Caco-2 (cell line): ENCODE measurements around the gene RAB30. TPM values are rescaled to one million over a fixed set of nuclear protein-coding genes. Genes with fewer than 3 reads are reported as not detected.

Experiments used
- BruUV-seq: library from RNA; stranded (reverse); fragments of 400-500 nt; replicated peaks from 2 replicates; lab custom pipeline; 2021; lab: Mats Ljungman, UMichigan
- CTCF ChIA-PET: fragments of 300-600 bp; sonication (Branson Sonifier 250); formaldehyde crosslinking; loops from one replicate; lab custom pipeline; 2022; ENCODE audit warnings: antibody characterized with exemption; lab: Charles Lee
- POLR2A ChIA-PET: fragments of 300-600 bp; sonication (Branson Sonifier 250); formaldehyde crosslinking; loops from one replicate; lab custom pipeline; 2022; ENCODE audit warnings: antibody characterized with exemption; lab: Charles Lee
- DNase-seq, 2 experiments: peaks; one replicate each; pipeline versions ENCODE4 v3.0.0 to v3.0.0-alpha.2; 2020 to 2022
- H3K27me3 ChIP-seq: replicated peaks from 2 replicates; pipeline ENCODE4 v1.6.0; 2011; ENCODE audit warnings: low read length; ENCODE audit not compliant: control insufficient read depth, insufficient read depth
- H3K36me3 ChIP-seq: 2 replicates; pipeline ENCODE4 v1.5.1; 2011; ENCODE audit warnings: low read length; ENCODE audit not compliant: control insufficient read depth, insufficient read depth
- H3K4me1 ChIP-seq: fragments of 250-450 bp; sonication (Bioruptor Pico); 2 replicates; pipeline ENCODE4 v1.5.1; 2020; ENCODE audit warnings: mild to moderate bottlenecking
- H3K4me3 ChIP-seq: 2 replicates; pipeline ENCODE4 v1.5.1; 2011; ENCODE audit warnings: low read depth, mild to moderate bottlenecking, control low read depth, low read length
- H3K9me3 ChIP-seq: fragments of 250-450 bp; sonication (Bioruptor Pico); 2 replicates; pipeline ENCODE4 v1.5.1; 2020; ENCODE audit warnings: mild to moderate bottlenecking, moderate library complexity
- H3K27ac Mint-ChIP-seq: one replicate; pipeline ENCODE4 v1.8.0; 2022; ENCODE audit warnings: mixed read lengths; ENCODE audit not compliant: unreplicated experiment
- H3K27me3 Mint-ChIP-seq: one replicate; pipeline ENCODE4 v1.8.0; 2022; ENCODE audit warnings: mixed read lengths; ENCODE audit not compliant: insufficient read depth, unreplicated experiment
- H3K36me3 Mint-ChIP-seq: one replicate; pipeline ENCODE4 v1.8.0; 2022; ENCODE audit warnings: mild to moderate bottlenecking, mixed read lengths; ENCODE audit not compliant: insufficient read depth, unreplicated experiment
- H3K4me1 Mint-ChIP-seq: one replicate; pipeline ENCODE4 v1.8.0; 2022; ENCODE audit warnings: low read depth, mixed read lengths; ENCODE audit not compliant: unreplicated experiment
- H3K4me3 Mint-ChIP-seq: one replicate; pipeline ENCODE4 v1.8.0; 2022; ENCODE audit warnings: mild to moderate bottlenecking, moderate library complexity, mixed read lengths; ENCODE audit not compliant: unreplicated experiment
- H3K9me3 Mint-ChIP-seq: one replicate; pipeline ENCODE4 v1.8.0; 2022; ENCODE audit warnings: mixed read lengths; ENCODE audit not compliant: unreplicated experiment
- intact Hi-C: fragments of 100-400 bp; cut with micrococcal nuclease; formaldehyde crosslinking; loops from one replicate; pipeline ENCODE4 v1.10.0; 2022; ENCODE audit not compliant: unreplicated experiment
- total RNA-seq: library from RNA; stranded (reverse); gene quantifications from 2 replicates; pipeline ENCODE4 v1.2.3, GENCODE V29; 2022
- TF ChIP-seq, protein P1 (sequence below), 2 experiments: fragments of 200-600 bp in 1 of 2; IDR thresholded peaks; 1 replicate in 1 of 2; 2 replicates in 1 of 2; pipeline versions ENCODE4 v1.5.1 to v1.8.0; 2011 to 2022; ENCODE audit warnings: antibody characterized with exemption in 1 of 2, control low read depth in 1 of 2, inconsistent platforms in 1 of 2, low read depth in 1 of 2, low read length in 1 of 2, mild to moderate bottlenecking in 1 of 2, moderate library complexity in 1 of 2; ENCODE audit not compliant: insufficient read depth in 1 of 2, severe bottlenecking in 1 of 2, unreplicated experiment in 1 of 2

RAB30 gene
- total RNA-seq, 1 experiment from 2014 or later = 13.5 TPM

DNA sequence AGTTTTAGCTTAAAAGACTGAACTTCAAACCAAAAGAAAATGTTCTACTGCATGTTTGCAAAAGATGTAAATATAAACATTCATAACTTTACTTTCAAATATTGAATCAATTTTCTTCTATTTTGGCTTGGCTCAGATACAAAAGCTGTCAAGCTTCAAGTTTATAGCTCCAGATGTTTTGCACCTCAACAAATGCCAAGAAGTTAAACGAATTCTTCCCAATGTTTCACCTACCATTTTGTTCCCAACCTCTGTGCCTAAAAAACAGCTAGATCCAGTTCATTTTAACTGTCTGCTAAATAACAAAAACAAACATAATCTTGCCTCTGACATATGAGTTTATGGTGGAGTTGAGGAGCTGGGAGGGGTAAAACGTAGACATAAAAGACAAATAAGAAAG lies 76.5 kb downstream of the RAB30 start:
- peaks cover 14% of the 10 kb centered on the region for H3K4me1 ChIP-seq
- Mint-ChIP-seq H3K36me3 (no peaks in the 10 kb centered on the region), H3K9me3 (no peaks in the 10 kb centered on the region), H3K27ac (no peak overlapping the region), H3K4me3 (no peak overlapping the region), H3K27me3 (no peaks in the 10 kb centered on the region), H3K4me1 (peaks cover 1% of the 10 kb centered on the region)
- DNase-seq = no peak
- TF ChIP-seq, protein P1, sequence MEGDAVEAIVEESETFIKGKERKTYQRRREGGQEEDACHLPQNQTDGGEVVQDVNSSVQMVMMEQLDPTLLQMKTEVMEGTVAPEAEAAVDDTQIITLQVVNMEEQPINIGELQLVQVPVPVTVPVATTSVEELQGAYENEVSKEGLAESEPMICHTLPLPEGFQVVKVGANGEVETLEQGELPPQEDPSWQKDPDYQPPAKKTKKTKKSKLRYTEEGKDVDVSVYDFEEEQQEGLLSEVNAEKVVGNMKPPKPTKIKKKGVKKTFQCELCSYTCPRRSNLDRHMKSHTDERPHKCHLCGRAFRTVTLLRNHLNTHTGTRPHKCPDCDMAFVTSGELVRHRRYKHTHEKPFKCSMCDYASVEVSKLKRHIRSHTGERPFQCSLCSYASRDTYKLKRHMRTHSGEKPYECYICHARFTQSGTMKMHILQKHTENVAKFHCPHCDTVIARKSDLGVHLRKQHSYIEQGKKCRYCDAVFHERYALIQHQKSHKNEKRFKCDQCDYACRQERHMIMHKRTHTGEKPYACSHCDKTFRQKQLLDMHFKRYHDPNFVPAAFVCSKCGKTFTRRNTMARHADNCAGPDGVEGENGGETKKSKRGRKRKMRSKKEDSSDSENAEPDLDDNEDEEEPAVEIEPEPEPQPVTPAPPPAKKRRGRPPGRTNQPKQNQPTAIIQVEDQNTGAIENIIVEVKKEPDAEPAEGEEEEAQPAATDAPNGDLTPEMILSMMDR (IDR thresholded peaks at IDR 0.05; ENCODE audit: insufficient read depth in 1 of 2, low read depth in 1 of 2, low read length in 1 of 2, severe bottlenecking in 1 of 2, unreplicated experiment in 1 of 2) = no peak
- CTCF ChIA-PET = no interaction called here
- intact Hi-C loops = loop anchor here (2.0 kb wide), 1 partner anchor 14 kb away; no protein-coding TSS in a partner anchor
- no peak overlapping the region for H3K4me3 ChIP-seq
- H3K27me3 ChIP-seq = no peaks in the 10 kb centered on the region
- no peaks in the 10 kb centered on the region for H3K36me3 ChIP-seq
- POLR2A ChIA-PET = no interaction called here
- no peaks in the 10 kb centered on the region for H3K9me3 ChIP-seq
- BruUV-seq = no TSS peak

DNA sequence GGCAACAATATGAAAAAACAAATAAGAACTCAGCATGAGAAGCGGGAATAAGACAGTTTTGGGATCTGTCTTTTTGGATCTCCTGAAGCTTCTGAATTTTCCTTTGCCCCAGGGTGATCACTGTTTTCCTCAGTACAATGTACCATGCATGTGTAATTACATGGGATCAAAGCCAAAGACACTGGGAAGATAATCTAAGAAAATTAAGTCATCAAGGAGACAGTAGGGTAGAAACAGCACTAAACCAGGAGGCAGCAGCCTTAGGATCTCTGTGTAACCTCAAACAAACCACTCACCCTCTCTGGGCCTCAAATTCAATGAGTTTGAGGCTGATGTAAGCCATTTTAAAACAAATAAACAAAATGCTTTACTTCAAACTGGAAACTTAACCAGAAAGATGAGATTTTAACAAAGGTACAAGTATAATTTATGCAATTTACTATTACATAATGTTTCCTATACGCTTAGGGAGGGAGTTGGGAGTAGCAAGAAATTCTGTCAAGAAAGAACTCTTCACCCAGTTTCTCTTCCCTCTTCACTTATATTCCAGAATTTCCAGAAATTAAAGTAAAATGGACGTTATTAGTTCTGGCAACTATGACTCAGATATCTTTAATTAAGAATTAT lies 77.0 kb downstream of the RAB30 start:
- no peak for DNase-seq
- peaks cover 6% of the 10 kb centered on the region for H3K4me1 Mint-ChIP-seq
- no peaks in the 10 kb centered on the region for H3K9me3 Mint-ChIP-seq
- no peak overlapping the region for H3K4me3 ChIP-seq
- ChIA-PET POLR2A (no interaction called here), CTCF (no interaction called here)
- no peaks in the 10 kb centered on the region for H3K36me3 Mint-ChIP-seq
- no peaks in the 10 kb centered on the region for H3K9me3 ChIP-seq
- no peaks in the 10 kb centered on the region for H3K36me3 ChIP-seq
- no peaks in the 10 kb centered on the region for H3K27me3 ChIP-seq
- H3K4me3 Mint-ChIP-seq = no peak overlapping the region
- BruUV-seq = no TSS peak
- H3K27me3 Mint-ChIP-seq = no peaks in the 10 kb centered on the region
- intact Hi-C loops = loop anchor here (2.0 kb wide), 1 partner anchor 14 kb away; no protein-coding TSS in a partner anchor
- H3K4me1 ChIP-seq = peaks cover 14% of the 10 kb centered on the region
- TF ChIP-seq, protein P1 (IDR thresholded peaks at IDR 0.05; ENCODE audit: insufficient read depth in 1 of 2, low read depth in 1 of 2, low read length in 1 of 2, severe bottlenecking in 1 of 2, unreplicated experiment in 1 of 2) = no peak
- no peak overlapping the region for H3K27ac Mint-ChIP-seq

DNA sequence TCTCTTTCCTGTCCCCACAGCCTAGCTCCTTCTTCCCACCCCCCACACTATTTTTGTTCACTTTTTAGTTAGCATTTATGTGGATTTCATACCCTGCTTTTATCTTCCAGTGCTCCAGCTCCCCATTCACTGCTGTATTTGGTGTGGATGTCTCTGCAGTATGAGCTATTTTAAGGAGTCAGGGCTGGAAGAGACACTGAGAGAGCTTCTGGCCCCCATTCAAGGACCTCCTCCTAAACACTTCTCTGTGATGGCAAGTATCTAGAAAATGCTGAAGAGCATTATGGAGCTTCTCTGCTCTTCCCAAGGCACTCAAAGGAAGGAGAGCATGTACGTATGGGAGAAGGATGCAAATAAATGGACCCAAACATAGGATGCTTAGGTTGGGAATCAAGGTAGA lies 79.5 kb downstream of the RAB30 start:
- Histone ChIP-seq H3K9me3 (no peaks in the 10 kb centered on the region), H3K4me3 (no peak overlapping the region), H3K27me3 (no peaks in the 10 kb centered on the region), H3K4me1 (peaks cover 15% of the 10 kb centered on the region), H3K36me3 (no peaks in the 10 kb centered on the region)
- POLR2A ChIA-PET = interaction anchor here (0.8 kb wide), 1 partner anchor 29 kb away, joined by 3 read pairs; no protein-coding TSS in a partner anchor
- Mint-ChIP-seq H3K27ac (no peak overlapping the region), H3K4me3 (no peak overlapping the region), H3K9me3 (no peaks in the 10 kb centered on the region), H3K36me3 (no peaks in the 10 kb centered on the region), H3K27me3 (no peaks in the 10 kb centered on the region), H3K4me1 (peaks cover 10% of the 10 kb centered on the region)
- CTCF ChIA-PET = no interaction called here
- no peak for DNase-seq
- no TSS peak for BruUV-seq
- TF ChIP-seq, protein P1 (IDR thresholded peaks at IDR 0.05; ENCODE audit: insufficient read depth in 1 of 2, low read depth in 1 of 2, low read length in 1 of 2, severe bottlenecking in 1 of 2, unreplicated experiment in 1 of 2) = no peak
- intact Hi-C loops = no loop called here
